Fibroblast of the aortic adventitia (primary cell): Measurements from ENCODE around the gene SH3BP5. TPM values are rescaled to one million over a fixed set of nuclear protein-coding genes. Genes with fewer than 3 reads are reported as not detected.

Experiments used
- DNase-seq: peaks from one replicate; pipeline ENCODE4 v3.0.0-alpha.2; 2010; ENCODE audit warnings: low read depth
- H3K4me3 ChIP-seq: 2 replicates; pipeline ENCODE4 v1.5.1; 2011; ENCODE audit warnings: low read depth, mild to moderate bottlenecking, control low read depth, low read length, moderate library complexity
- total RNA-seq: library from RNA; depleted of rRNA; stranded (reverse); fragments of >200 nt; gene quantifications from 2 replicates; pipeline ENCODE4 v1.2.3, GENCODE V29; 2012; ENCODE audit warnings: low replicate concordance
- TF ChIP-seq, protein P1 (sequence below): IDR thresholded peaks from 2 replicates; pipeline ENCODE4 v1.5.1; 2011; ENCODE audit warnings: mild to moderate bottlenecking, low read length, control low read depth, inconsistent platforms; ENCODE audit not compliant: insufficient read depth

The SH3BP5 gene
- total RNA-seq, 1 donor: 25.5 TPM

DNA sequence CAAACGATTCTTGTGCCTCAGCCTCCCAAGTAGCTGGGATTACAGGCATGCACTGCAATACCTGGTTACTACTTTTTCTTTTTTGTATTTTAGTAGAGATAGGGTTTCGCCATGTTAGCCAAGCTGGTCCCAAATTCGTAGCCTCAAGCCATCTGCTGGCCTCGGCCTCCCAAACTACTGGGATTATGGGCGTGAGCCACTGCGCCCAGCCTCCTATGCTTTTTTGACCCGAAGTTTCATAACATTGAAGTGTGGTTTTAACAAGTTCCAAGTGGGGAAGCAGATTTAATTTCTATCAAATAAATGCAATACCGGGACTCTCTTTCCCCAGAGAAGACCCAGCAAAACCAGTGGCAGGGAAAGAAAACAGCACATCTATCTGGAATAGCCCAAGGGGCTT lies 13.7 kb downstream of the SH3BP5 start:
- TF ChIP-seq, protein P1, sequence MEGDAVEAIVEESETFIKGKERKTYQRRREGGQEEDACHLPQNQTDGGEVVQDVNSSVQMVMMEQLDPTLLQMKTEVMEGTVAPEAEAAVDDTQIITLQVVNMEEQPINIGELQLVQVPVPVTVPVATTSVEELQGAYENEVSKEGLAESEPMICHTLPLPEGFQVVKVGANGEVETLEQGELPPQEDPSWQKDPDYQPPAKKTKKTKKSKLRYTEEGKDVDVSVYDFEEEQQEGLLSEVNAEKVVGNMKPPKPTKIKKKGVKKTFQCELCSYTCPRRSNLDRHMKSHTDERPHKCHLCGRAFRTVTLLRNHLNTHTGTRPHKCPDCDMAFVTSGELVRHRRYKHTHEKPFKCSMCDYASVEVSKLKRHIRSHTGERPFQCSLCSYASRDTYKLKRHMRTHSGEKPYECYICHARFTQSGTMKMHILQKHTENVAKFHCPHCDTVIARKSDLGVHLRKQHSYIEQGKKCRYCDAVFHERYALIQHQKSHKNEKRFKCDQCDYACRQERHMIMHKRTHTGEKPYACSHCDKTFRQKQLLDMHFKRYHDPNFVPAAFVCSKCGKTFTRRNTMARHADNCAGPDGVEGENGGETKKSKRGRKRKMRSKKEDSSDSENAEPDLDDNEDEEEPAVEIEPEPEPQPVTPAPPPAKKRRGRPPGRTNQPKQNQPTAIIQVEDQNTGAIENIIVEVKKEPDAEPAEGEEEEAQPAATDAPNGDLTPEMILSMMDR: no peak
- no peak overlapping the region for H3K4me3 ChIP-seq
- DNase-seq: peak; percentile 51

DNA sequence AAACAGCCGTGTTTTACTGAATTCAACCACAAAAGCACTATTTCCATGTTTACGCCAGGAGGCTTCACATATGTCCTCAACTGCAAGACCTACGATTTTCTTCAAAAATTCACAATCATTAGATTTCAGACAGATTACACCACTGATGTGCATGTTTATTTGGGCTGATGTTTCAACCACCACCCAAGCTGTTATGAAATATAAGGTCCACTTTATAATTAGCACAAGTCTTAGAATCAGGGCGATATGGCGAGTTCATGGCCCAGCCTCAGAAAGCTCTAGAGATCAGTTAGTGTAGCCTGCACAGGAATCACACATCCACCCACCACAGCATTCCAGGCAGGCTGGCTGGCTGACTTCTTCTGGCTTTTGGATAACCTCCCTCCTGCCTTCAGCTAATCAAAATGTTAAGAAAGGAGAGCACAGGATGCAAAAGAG lies 15.4 kb downstream of the SH3BP5 start:
- no peak overlapping the region for H3K4me3 ChIP-seq
- peak; percentile 93 for DNase-seq
- TF ChIP-seq, protein P1: peak; percentile 14

DNA sequence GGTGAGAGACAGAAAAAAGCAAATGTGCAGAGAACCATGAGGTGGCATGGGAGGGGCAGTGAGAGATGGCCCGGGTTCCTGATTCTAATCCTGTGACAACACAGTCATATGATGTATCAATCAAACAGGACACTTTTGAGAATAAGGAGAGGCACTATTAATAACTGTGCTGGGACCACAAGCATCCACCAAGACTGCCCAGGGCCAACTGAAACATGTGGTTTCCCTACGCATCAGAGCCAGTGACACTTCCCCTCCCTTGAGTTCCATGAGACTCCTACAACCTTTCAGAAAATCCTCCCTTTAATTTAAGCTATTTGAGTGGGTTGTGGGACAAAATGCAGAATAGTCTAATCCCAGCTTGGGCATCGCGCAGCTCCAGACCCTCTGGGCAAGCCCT lies 17.4 kb downstream of the SH3BP5 start:
- TF ChIP-seq, protein P1: no peak
- H3K4me3 ChIP-seq: no peak overlapping the region
- DNase-seq: peak; percentile 51

DNA sequence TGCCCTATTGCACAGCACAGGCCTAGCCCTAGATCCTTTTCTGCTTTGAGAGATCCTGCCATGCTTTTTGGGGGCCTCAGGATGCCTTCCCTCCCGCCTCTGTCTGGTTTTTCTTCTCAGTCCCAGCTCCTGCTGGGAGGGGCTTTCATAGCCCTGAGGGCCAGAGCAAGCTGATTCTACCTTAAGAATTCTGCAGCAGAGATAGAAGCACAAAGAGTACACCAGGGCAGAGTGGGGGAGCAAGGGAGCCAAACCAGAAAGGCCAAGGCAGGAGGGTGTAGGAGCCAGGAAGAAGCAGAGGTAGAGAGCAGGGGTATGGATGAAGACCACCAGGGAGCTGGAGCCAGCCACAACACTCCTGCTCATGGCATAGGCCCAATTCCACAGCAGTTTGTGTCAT lies 18.1 kb downstream of the SH3BP5 start:
- TF ChIP-seq, protein P1: no peak
- DNase-seq: no peak

DNA sequence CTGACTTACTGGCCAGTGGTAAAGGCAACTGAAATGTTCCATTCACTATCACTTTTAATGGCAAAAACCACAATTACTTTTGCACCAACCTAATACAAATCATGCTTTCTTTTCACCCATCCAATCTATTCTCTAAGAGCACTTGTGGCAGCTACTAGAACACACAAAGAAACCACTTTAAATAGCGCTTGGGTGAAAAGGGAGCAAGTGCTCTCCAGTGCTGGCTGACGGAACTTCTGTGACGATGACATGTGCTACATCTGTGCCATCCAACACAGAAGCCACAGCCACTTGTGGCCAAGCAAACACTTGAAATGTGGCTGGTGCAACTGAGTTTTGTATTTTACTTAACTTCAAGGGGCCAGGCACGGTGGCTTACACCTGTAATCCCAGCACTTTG lies 18.9 kb downstream of the SH3BP5 start:
- no peak overlapping the region for H3K4me3 ChIP-seq
- no peak for DNase-seq
- TF ChIP-seq, protein P1: no peak

More for the DNA sequence above, 18.1 kb downstream of the SH3BP5 start:
- no peak overlapping the region for H3K4me3 ChIP-seq

DNA sequence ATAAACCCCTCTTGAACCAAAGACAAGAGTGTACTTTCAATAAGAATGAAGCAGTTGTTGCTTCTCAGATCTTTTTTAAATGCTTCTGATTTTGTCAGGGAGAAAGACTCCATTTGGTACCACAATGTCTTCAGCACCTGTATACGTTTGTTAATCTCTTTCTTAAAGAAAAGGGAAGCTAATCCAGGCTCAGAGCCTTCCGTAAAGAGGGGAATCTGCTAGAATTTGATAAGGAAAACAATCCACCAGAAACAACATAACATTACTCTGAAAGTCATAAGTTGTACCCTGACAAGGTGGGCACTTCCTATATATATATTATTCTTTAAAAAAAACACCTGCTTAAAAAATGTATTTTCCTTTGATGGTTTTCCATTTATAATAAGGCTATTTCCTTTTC lies 19.8 kb downstream of the SH3BP5 start:
- TF ChIP-seq, protein P1: no peak
- DNase-seq: no peak

More for the DNA sequence above, 19.8 kb downstream of the SH3BP5 start:
- no peak overlapping the region for H3K4me3 ChIP-seq
